ENCODE measurements around the gene PPP1R1A.

PPP1R1A gene

GRCh38 chr12:54588110-54588889 lies at the start of gene PPP1R1A:
PPP1R1A (minus strand) TSS chr12:54588659; CDS start chr12:54588488, 171 bp downstream.
- DNase-seq, result no peak

GRCh38 chr12:54634795-54635194 lies 46.3 kb upstream of the PPP1R1A start, which contains the start of gene LACRT:
LACRT (minus strand) TSS chr12:54634895; CDS start chr12:54634841, 54 bp downstream.
- DNase-seq, result no peak

GRCh38 chr12:54631988-54632728 lies 43.7 kb upstream of the PPP1R1A start:
- DNase-seq, result no peak

GRCh38 chr12:54631551-54631950 lies 43.1 kb upstream of the PPP1R1A start:
- DNase-seq, result no peak

GRCh38 chr12:54629925-54630324 lies 41.5 kb upstream of the PPP1R1A start:
- no peak for DNase-seq

- no peak for DNase-seq
Measured at GRCh38 chr12:54628186-54628846, 39.9 kb upstream of the PPP1R1A start.

- no peak for DNase-seq
Measured at GRCh38 chr12:54627304-54627703, 38.8 kb upstream of the PPP1R1A start.

- no peak for DNase-seq
Measured at GRCh38 chr12:54625598-54625997, 37.1 kb upstream of the PPP1R1A start.

- DNase-seq, result no peak
Measured at GRCh38 chr12:54624315-54625279, 36.1 kb upstream of the PPP1R1A start.

- DNase-seq, result no peak
Measured at GRCh38 chr12:54622463-54623183, 34.2 kb upstream of the PPP1R1A start.

- no peak for DNase-seq
Measured at GRCh38 chr12:54616933-54617680, 28.6 kb upstream of the PPP1R1A start.

GRCh38 chr12:54612225-54612750 lies 23.8 kb upstream of the PPP1R1A start:
- no peak for DNase-seq

GRCh38 chr12:54611715-54612149 lies 23.3 kb upstream of the PPP1R1A start:
- DNase-seq, result no peak

GRCh38 chr12:54608769-54609168 lies 20.3 kb upstream of the PPP1R1A start:
- DNase-seq, result no peak

- DNase-seq, result no peak
Measured at GRCh38 chr12:54608156-54608555, 19.7 kb upstream of the PPP1R1A start.

GRCh38 chr12:54606556-54606955 lies 18.1 kb upstream of the PPP1R1A start:
- no peak for DNase-seq

GRCh38 chr12:54605138-54605970 lies 16.9 kb upstream of the PPP1R1A start:
- no peak for DNase-seq

GRCh38 chr12:54604436-54604835 lies 16.0 kb upstream of the PPP1R1A start:
- no peak for DNase-seq

GRCh38 chr12:54603872-54604271 lies 15.4 kb upstream of the PPP1R1A start:
- DNase-seq, result no peak
